GM23248 (cell line): ENCODE results near the gene ATP6V0D1. TPM values are rescaled to one million over a fixed set of nuclear protein-coding genes. Genes with fewer than 3 reads are reported as not detected.

Experiments
- DNase-seq: peaks from one replicate; pipeline ENCODE4 v3.0.0-alpha.2; 2015
- H2AFZ ChIP-seq: fragments of 200-600 bp; sonication (generic); 2 replicates; pipeline ENCODE4 v1.6.1; 2016; ENCODE audit warnings: antibody characterized with exemption
- H3F3A ChIP-seq: fragments of 200-600 bp; sonication (generic); 2 replicates; pipeline ENCODE4 v1.6.1; 2016; ENCODE audit warnings: mild to moderate bottlenecking, antibody characterized with exemption, mixed run types; ENCODE audit not compliant: insufficient read depth
- H3K27ac ChIP-seq: fragments of 200-600 bp; sonication (generic); 2 replicates; pipeline ENCODE4 v1.5.1; 2016; ENCODE audit warnings: mild to moderate bottlenecking
- H3K27me3 ChIP-seq: fragments of 200-600 bp; sonication (generic); replicated peaks from 2 replicates; pipeline ENCODE4 v1.6.1; 2016; ENCODE audit warnings: mild to moderate bottlenecking; ENCODE audit not compliant: insufficient read depth
- H3K36me3 ChIP-seq: fragments of 200-600 bp; sonication (generic); 2 replicates; pipeline ENCODE4 v1.6.1; 2016; ENCODE audit warnings: low read depth, mild to moderate bottlenecking
- H3K4me1 ChIP-seq: fragments of 200-600 bp; sonication (generic); 2 replicates; pipeline ENCODE4 v1.6.1; 2016; ENCODE audit warnings: mild to moderate bottlenecking; ENCODE audit not compliant: insufficient read depth
- H3K4me2 ChIP-seq: fragments of 200-600 bp; sonication (generic); one replicate; pipeline ENCODE4 v1.6.1; 2016; ENCODE audit warnings: mild to moderate bottlenecking; ENCODE audit not compliant: unreplicated experiment
- H3K4me3 ChIP-seq: fragments of 200-600 bp; sonication (generic); 2 replicates; pipeline ENCODE4 v1.5.1; 2016; ENCODE audit warnings: mild to moderate bottlenecking
- H3K79me2 ChIP-seq: fragments of 200-600 bp; sonication (generic); 2 replicates; pipeline ENCODE4 v1.6.1; 2016; ENCODE audit warnings: mild to moderate bottlenecking; ENCODE audit not compliant: insufficient read depth
- H3K9ac ChIP-seq: fragments of 200-600 bp; sonication (generic); 2 replicates; pipeline ENCODE4 v1.6.1; 2016; ENCODE audit warnings: mild to moderate bottlenecking
- H3K9me2 ChIP-seq: fragments of 200-600 bp; sonication (generic); 2 replicates; pipeline ENCODE4 v1.6.1; 2016; ENCODE audit warnings: mixed run types, mild to moderate bottlenecking, moderate library complexity; ENCODE audit not compliant: insufficient read depth
- H3K9me3 ChIP-seq: fragments of 200-600 bp; sonication (generic); one replicate; pipeline ENCODE4 v1.6.1; 2017; ENCODE audit warnings: low read depth
- H4K20me1 ChIP-seq: fragments of 200-600 bp; sonication (generic); 2 replicates; pipeline ENCODE4 v1.6.0; 2016; ENCODE audit not compliant: insufficient read depth
- EZH2 ChIP-seq: fragments of 200-600 bp; sonication (generic); IDR thresholded peaks from 2 replicates; pipeline ENCODE4 v1.6.1; 2018; ENCODE audit warnings: antibody characterized with exemption, mild to moderate bottlenecking; ENCODE audit not compliant: insufficient read depth, poor library complexity, severe bottlenecking
- EZH2phosphoT487 ChIP-seq: fragments of 200-600 bp; sonication (generic); IDR thresholded peaks from 2 replicates; pipeline ENCODE4 v1.6.1; 2018; ENCODE audit warnings: antibody characterized with exemption, moderate library complexity, mild to moderate bottlenecking, low read depth; ENCODE audit not compliant: insufficient read depth
- WGBS, 2 experiments: methylation state at CpG; one replicate each; pipeline ENCODE4 v1.1.6; 2015 to 2017; ENCODE audit warnings: low lambda C conversion rate in 2 of 2, low coverage in 1 of 2; ENCODE audit errors: missing lambda C conversion rate in 2 of 2; 5-methylcytosine and 5-hydroxymethylcytosine counted together
- in situ Hi-C: fragments of 300-500 bp; cut with MboI; formaldehyde crosslinking; loops from 2 replicates; pipeline ENCODE4 v1.15.0; 2020
- polyA plus RNA-seq: library from polyadenylated mRNA; unstranded; fragments of >200 nt; fragmentation: Nextera tagmentation; extraction: Ambion mirVana; gene quantifications from 2 replicates; pipeline ENCODE4 v1.2.1, GENCODE V29; 2016
- total RNA-seq: library from RNA; depleted of rRNA; stranded (reverse); fragments of >200 nt; shearing (Covaris generic); gene quantifications from 2 replicates; pipeline ENCODE4 v1.2.3, GENCODE V29; 2014

The ATP6V0D1 gene
- total and polyA plus RNA-seq, 2 experiments from 2014 or later, result 135 to 166 TPM

- Histone ChIP-seq H3K4me1 (peaks cover 24% of the 10 kb centered on the region), H3K9ac (no peak overlapping the region), H3K27me3 (no peaks in the 10 kb centered on the region), H3K9me3 (no peaks in the 10 kb centered on the region), H3F3A (peaks cover 4% of the 10 kb centered on the region; the same call in 1 of the 2 replicates), H2AFZ (no peak overlapping the region), H3K9me2 (no peaks in the 10 kb centered on the region), H3K4me3 (no peak overlapping the region), H3K79me2 (peaks cover 78% of the 10 kb centered on the region), H3K27ac (no peak overlapping the region), H3K36me3 (no peaks in the 10 kb centered on the region), H3K4me2 (no peak overlapping the region), H4K20me1 (peaks cover 25% of the 10 kb centered on the region)
- TF ChIP-seq EZH2phosphoT487 (no peak), EZH2 (no peak)
- no peak for DNase-seq
- in situ Hi-C loops, result no loop called here
- 88% methylated on average over 8 of the region's 8 CpGs for WGBS, 2 experiments
Observed at GRCh38 chr16:67477960-67478554, 2.9 kb downstream of the ATP6V0D1 start.

- in situ Hi-C loops, result no loop called here
- Histone ChIP-seq H3K79me2 (peaks cover 100% of the 10 kb centered on the region), H3K27ac (no peak overlapping the region), H3F3A (peaks cover 4% of the 10 kb centered on the region; the same call in 1 of the 2 replicates), H3K4me1 (peaks cover 16% of the 10 kb centered on the region), H3K9ac (no peak overlapping the region), H3K36me3 (no peaks in the 10 kb centered on the region), H3K27me3 (no peaks in the 10 kb centered on the region), H3K4me3 (no peak overlapping the region), H3K9me2 (no peaks in the 10 kb centered on the region), H4K20me1 (peaks cover 41% of the 10 kb centered on the region), H3K4me2 (no peak overlapping the region), H3K9me3 (no peaks in the 10 kb centered on the region), H2AFZ (no peak overlapping the region)
- 91 to 92% methylated on average over 11 of the region's 11 CpGs for WGBS, 2 experiments
- no peak for TF ChIP-seq EZH2
- no peak for TF ChIP-seq EZH2phosphoT487
- no peak for DNase-seq
Observed at GRCh38 chr16:67474551-67475455, 6.2 kb downstream of the ATP6V0D1 start.

GRCh38 chr16:67471758-67472384 lies 9.1 kb downstream of the ATP6V0D1 start:
- in situ Hi-C loops, result no loop called here

GRCh38 chr16:67470359-67470758 lies 10.6 kb downstream of the ATP6V0D1 start:
- H3K9me2 ChIP-seq, result no peaks in the 10 kb centered on the region
- DNase-seq, result no peak

More at GRCh38 chr16:67471758-67472384, 9.1 kb downstream of the ATP6V0D1 start:
- Histone ChIP-seq H3F3A (peaks cover 7% of the 10 kb centered on the region; the same call in 1 of the 2 replicates), H3K27ac (no peak overlapping the region), H4K20me1 (peaks cover 45% of the 10 kb centered on the region), H3K9ac (no peak overlapping the region), H3K79me2 (peaks cover 100% of the 10 kb centered on the region), H3K4me3 (no peak overlapping the region), H3K36me3 (no peaks in the 10 kb centered on the region), H3K9me2 (no peaks in the 10 kb centered on the region), H3K27me3 (no peaks in the 10 kb centered on the region), H3K4me2 (no peak overlapping the region), H3K9me3 (no peaks in the 10 kb centered on the region), H2AFZ (no peak overlapping the region), H3K4me1 (0 out of 2 replicates have a peak, but pooled peaks cover 7% of the 10 kb centered on the region)
- no peak for DNase-seq
- 92% methylated on average over 6 of the region's 6 CpGs for WGBS, 2 experiments
- TF ChIP-seq EZH2, result no peak
- TF ChIP-seq EZH2phosphoT487, result no peak

More at GRCh38 chr16:67470359-67470758, 10.6 kb downstream of the ATP6V0D1 start:
- Histone ChIP-seq H3K79me2 (peaks cover 100% of the 10 kb centered on the region), H3K36me3 (no peaks in the 10 kb centered on the region), H2AFZ (no peak overlapping the region), H3K9me3 (no peaks in the 10 kb centered on the region), H3F3A (peaks cover 6% of the 10 kb centered on the region; the same call in 1 of the 2 replicates), H3K4me2 (no peak overlapping the region), H4K20me1 (peaks cover 41% of the 10 kb centered on the region), H3K27ac (no peak overlapping the region), H3K9ac (no peak overlapping the region), H3K27me3 (no peaks in the 10 kb centered on the region), H3K4me1 (peaks cover 3% of the 10 kb centered on the region; the same call in 1 of the 2 replicates), H3K4me3 (no peak overlapping the region)
- WGBS, 2 experiments, result 22 to 30% methylated on average over 7 of the region's 7 CpGs
- in situ Hi-C loops, result no loop called here
- TF ChIP-seq EZH2, result no peak
